GM12801 (cell line): ENCODE data around the gene DYNLT3.

Source experiments
- TF ChIP-seq, protein P1 (sequence below): IDR thresholded peaks from one replicate; pipeline ENCODE4 v1.5.1; 2011; ENCODE audit warnings: control low read depth; ENCODE audit not compliant: insufficient read length; ENCODE audit errors: extremely low read depth

DYNLT3 gene

GRCh38 chrX:37863728-37864127 lies 16.4 kb upstream of the DYNLT3 start:
- TF ChIP-seq, protein P1, sequence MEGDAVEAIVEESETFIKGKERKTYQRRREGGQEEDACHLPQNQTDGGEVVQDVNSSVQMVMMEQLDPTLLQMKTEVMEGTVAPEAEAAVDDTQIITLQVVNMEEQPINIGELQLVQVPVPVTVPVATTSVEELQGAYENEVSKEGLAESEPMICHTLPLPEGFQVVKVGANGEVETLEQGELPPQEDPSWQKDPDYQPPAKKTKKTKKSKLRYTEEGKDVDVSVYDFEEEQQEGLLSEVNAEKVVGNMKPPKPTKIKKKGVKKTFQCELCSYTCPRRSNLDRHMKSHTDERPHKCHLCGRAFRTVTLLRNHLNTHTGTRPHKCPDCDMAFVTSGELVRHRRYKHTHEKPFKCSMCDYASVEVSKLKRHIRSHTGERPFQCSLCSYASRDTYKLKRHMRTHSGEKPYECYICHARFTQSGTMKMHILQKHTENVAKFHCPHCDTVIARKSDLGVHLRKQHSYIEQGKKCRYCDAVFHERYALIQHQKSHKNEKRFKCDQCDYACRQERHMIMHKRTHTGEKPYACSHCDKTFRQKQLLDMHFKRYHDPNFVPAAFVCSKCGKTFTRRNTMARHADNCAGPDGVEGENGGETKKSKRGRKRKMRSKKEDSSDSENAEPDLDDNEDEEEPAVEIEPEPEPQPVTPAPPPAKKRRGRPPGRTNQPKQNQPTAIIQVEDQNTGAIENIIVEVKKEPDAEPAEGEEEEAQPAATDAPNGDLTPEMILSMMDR: no peak

GRCh38 chrX:37862851-37863250 lies 15.5 kb upstream of the DYNLT3 start:
- TF ChIP-seq, protein P1: no peak

DNA sequence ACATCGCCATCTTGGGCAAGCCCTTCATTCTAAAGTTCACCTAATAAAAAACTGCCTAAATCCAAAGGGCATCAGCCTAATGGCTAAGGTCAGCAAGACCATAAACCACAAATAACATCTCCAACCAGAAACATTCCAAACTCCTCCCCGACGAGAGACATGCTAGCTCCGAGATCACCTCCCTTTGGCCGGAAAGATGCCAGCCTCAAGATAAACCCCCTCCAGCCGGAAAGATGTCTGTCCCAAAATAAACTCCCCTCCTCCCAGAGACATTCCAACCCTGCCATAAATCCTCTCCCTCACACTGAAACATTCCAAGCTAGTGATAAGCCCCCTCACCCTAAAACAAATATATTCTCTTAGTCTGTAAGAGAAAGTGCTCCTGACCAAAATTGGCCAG lies 13.3 kb upstream of the DYNLT3 start:
- TF ChIP-seq, protein P1: no peak

- TF ChIP-seq, protein P1: no peak
These were observed 7.4 kb upstream of the DYNLT3 start for GRCh38 chrX:37854748-37855147.

DNA sequence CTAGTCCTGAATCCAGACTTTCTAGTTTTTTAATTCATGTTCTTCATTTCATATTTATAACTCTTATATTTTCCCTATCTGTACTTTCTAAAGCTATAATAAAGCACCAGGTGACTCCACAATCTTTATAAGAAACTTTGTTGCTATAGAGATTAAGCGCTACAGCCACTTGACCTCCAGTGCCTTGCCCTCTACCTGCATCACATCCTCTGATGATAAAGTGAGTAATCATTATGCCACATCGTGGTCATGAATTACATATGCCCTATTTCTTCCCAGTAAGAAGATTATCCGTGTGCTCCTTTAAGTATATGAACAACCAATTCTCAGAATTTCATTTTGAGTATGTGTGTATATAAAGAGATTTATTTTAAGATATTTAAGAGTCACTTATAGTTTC lies 6.8 kb upstream of the DYNLT3 start:
- TF ChIP-seq, protein P1: no peak

DNA sequence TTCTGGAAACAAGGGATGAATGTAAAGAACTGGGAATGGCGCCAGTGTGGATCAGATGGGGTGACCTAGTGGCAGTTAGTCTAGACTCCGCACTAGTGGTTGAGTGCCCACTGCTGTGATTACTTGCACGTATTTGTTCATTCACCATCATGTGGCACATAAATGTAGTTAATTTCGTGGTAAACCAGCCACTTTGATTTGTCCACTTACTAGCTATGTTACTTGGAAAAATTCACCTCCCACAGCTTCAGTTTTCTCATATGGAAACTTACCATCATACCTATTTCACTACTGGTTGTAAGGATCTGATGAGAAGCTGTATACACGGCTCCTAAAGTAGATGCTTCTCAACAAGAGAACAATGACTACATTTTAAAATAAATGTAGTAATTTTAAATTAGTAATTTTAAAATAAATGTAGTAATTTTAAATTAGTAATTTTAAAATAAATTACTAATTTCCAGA lies 394 bp upstream of the DYNLT3 start:
- TF ChIP-seq, protein P1: no peak

DNA sequence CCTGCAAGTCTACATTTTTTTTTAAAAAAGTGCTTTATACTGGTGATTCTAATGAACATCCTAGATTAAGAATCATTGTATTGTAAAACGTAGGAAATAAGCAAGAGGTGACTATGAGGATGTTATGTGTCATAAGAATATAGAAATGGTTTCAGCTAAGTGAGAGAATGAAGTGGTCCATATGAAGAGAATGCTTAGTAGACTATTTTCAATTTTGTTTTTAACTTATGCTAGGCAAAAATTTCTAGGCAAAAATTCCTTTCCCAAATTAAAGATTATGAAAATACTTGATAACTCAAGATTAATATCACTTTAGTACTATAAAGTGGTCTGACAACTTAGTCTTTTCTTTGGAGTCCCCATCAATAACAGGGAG lies 825 bp downstream of the DYNLT3 start:
- TF ChIP-seq, protein P1: no peak

GRCh38 chrX:37846141-37846540 lies 1.2 kb downstream of the DYNLT3 start:
- TF ChIP-seq, protein P1: no peak
